ENCODE measurements around the gene KCNJ10. TPM values are rescaled to one million over a fixed set of nuclear protein-coding genes. Genes with fewer than 3 reads are reported as not detected.

KCNJ10 gene
- total and polyA plus RNA-seq, 2 donors from 2014 or later, result 4.9 to 57.6 TPM

DNA sequence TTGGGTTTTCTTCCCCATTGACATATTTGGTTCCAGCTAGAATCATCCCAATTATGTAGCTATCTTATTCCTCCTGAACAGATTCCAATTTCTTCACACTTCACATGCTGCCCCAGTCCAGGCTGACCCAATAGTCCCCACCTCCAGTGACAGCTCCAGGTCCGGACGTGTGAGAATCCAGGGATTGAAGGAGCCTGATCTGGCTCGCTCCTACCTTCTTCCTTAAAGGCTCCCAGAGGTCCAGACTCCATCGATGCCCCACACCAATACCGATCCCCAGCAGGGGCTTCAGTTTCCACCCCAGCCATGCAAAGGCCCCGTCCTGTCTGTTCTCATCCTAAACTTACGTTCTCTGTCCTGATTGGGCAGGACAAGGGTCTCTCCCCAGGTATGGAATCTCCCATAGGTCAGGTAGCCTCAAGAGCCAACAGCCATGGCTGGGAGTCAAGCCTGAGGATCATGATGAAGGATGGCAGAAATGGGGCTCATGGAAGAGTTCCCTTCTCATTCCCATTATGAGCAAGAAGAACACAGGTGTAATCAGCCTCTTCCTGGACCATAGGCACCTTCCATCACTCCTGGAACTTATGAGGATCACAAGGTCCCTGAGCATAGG lies 95.5 kb downstream of the KCNJ10 start:
- no peak for DNase-seq
- intact Hi-C loops (cut with DNase I), result no loop called here
- TF ChIP-seq CTCF (IDR thresholded peaks at IDR 0.05; ENCODE audit: borderline replicate concordance, extremely low read depth, insufficient read depth), result no peak

GRCh38 chr1:159973350-159973940 lies 96.5 kb downstream of the KCNJ10 start:
- Histone ChIP-seq H3K9ac (ENCODE audit: low read length in 3 of 3) (no peak overlapping the region), H3K4me1 (ENCODE audit: control insufficient read depth in 2 of 3, insufficient read depth in 2 of 3, low read depth in 1 of 3, low read length in 3 of 3) (no peaks in the 10 kb centered on the region), H3K9me3 (ENCODE audit: control insufficient read depth in 2 of 3, insufficient read depth in 1 of 3, low read length in 3 of 3) (no peaks in the 10 kb centered on the region), H3K27ac (ENCODE audit: low read depth in 2 of 2, low read length in 2 of 2) (no peak overlapping the region), H3K36me3 (ENCODE audit: control insufficient read depth in 2 of 3, insufficient read depth in 3 of 3, low read length in 3 of 3) (no peaks in the 10 kb centered on the region), H3K4me3 (ENCODE audit: low read length in 3 of 3) (no peak overlapping the region), H3K27me3 (ENCODE audit: control insufficient read depth, insufficient read depth, low read length) (no peaks in the 10 kb centered on the region)
- no peak for FAIRE-seq
- intact Hi-C loops (cut with DNase I), result no loop called here
- no peak for DNase-seq
- no peak for TF ChIP-seq CTCF (IDR thresholded peaks at IDR 0.05; ENCODE audit: borderline replicate concordance, extremely low read depth, insufficient read depth)

More for the DNA sequence above, 95.5 kb downstream of the KCNJ10 start:
- no peak overlapping the region for H3K4me3 ChIP-seq (ENCODE audit: low read length in 3 of 3)
- H3K9me3 ChIP-seq (ENCODE audit: control insufficient read depth in 2 of 3, insufficient read depth in 1 of 3, low read length in 3 of 3), result no peaks in the 10 kb centered on the region
- no peaks in the 10 kb centered on the region for H3K4me1 ChIP-seq (ENCODE audit: control insufficient read depth in 2 of 3, insufficient read depth in 2 of 3, low read depth in 1 of 3, low read length in 3 of 3)
- H3K27me3 ChIP-seq (ENCODE audit: control insufficient read depth, insufficient read depth, low read length), result no peaks in the 10 kb centered on the region
- H3K27ac ChIP-seq (ENCODE audit: low read depth in 2 of 2, low read length in 2 of 2), result no peak overlapping the region
- no peaks in the 10 kb centered on the region for H3K36me3 ChIP-seq (ENCODE audit: control insufficient read depth in 2 of 3, insufficient read depth in 3 of 3, low read length in 3 of 3)
- no peak overlapping the region for H3K9ac ChIP-seq (ENCODE audit: low read length in 3 of 3)
- no peak for FAIRE-seq

- Histone ChIP-seq H3K27me3 (ENCODE audit: control insufficient read depth, insufficient read depth, low read length) (no peaks in the 10 kb centered on the region), H3K9me3 (ENCODE audit: control insufficient read depth in 2 of 3, insufficient read depth in 1 of 3, low read length in 3 of 3) (no peaks in the 10 kb centered on the region), H3K9ac (ENCODE audit: low read length in 3 of 3) (no peak overlapping the region), H3K36me3 (ENCODE audit: control insufficient read depth in 2 of 3, insufficient read depth in 3 of 3, low read length in 3 of 3) (no peaks in the 10 kb centered on the region), H3K27ac (ENCODE audit: low read depth in 2 of 2, low read length in 2 of 2) (no peak overlapping the region), H3K4me1 (ENCODE audit: control insufficient read depth in 2 of 3, insufficient read depth in 2 of 3, low read depth in 1 of 3, low read length in 3 of 3) (no peaks in the 10 kb centered on the region), H3K4me3 (ENCODE audit: low read length in 3 of 3) (no peak overlapping the region)
- FAIRE-seq, result no peak
- no peak for TF ChIP-seq CTCF (IDR thresholded peaks at IDR 0.05; ENCODE audit: borderline replicate concordance, extremely low read depth, insufficient read depth)
- DNase-seq, result no peak
- intact Hi-C loops (cut with DNase I), result no loop called here
Observed at GRCh38 chr1:159972443-159973205, 97.3 kb downstream of the KCNJ10 start.

Data from kidney (tissue), 14 donors.